Cardiac muscle cell (in vitro differentiated cells and primary cell): ENCODE data around the gene ANXA4. TPM values are rescaled to one million over a fixed set of nuclear protein-coding genes. Genes with fewer than 3 reads are reported as not detected.

Experiments used
- DNase-seq, 2 donors: peaks; one replicate each; pipeline versions ENCODE4 v3.0.0 to v3.0.0-alpha.2; 2010 to 2017; ENCODE audit warnings: low read depth in 1 of 2, low spot score in 1 of 2
- H3K27ac ChIP-seq: fragments of 200-600 bp; sonication (generic); 2 replicates; pipeline ENCODE4 v1.5.1; 2016
- H3K27me3 ChIP-seq: fragments of 200-600 bp; sonication (generic); 2 replicates; pipeline ENCODE4 v1.6.0; 2016; ENCODE audit warnings: control low read depth
- H3K36me3 ChIP-seq: fragments of 200-600 bp; sonication (generic); 2 replicates; pipeline ENCODE4 v1.5.1; 2016; ENCODE audit warnings: control low read depth
- H3K4me1 ChIP-seq: fragments of 200-600 bp; sonication (generic); 2 replicates; pipeline ENCODE4 v1.8.1; 2017; ENCODE audit warnings: low read depth, mild to moderate bottlenecking, mixed run types
- H3K4me3 ChIP-seq: fragments of 200-600 bp; sonication (generic); 2 replicates; pipeline ENCODE4 v1.5.1; 2016; ENCODE audit warnings: mild to moderate bottlenecking
- H3K9me3 ChIP-seq: fragments of 200-600 bp; sonication (generic); 2 replicates; pipeline ENCODE4 v1.5.1; 2017; ENCODE audit warnings: low read depth, mild to moderate bottlenecking, control low read depth
- polyA plus RNA-seq: library from polyadenylated mRNA; unstranded; fragments of >200 nt; fragmentation: Nextera tagmentation; extraction: Ambion mirVana; gene quantifications from 2 replicates; pipeline ENCODE4 v1.2.1, GENCODE V29; 2016
- total RNA-seq: library from RNA; depleted of rRNA; stranded (reverse); fragments of >200 nt; gene quantifications from 2 replicates; pipeline ENCODE4 v1.2.3, GENCODE V29; 2016
- TF ChIP-seq, protein P1 (sequence below): IDR thresholded peaks from 2 replicates; pipeline ENCODE4 v1.5.1; 2012; ENCODE audit warnings: low read depth, mild to moderate bottlenecking, low read length

Gene ANXA4
- total and polyA plus RNA-seq, 2 experiments from 2014 or later, result 18.0 to 27.2 TPM

DNA sequence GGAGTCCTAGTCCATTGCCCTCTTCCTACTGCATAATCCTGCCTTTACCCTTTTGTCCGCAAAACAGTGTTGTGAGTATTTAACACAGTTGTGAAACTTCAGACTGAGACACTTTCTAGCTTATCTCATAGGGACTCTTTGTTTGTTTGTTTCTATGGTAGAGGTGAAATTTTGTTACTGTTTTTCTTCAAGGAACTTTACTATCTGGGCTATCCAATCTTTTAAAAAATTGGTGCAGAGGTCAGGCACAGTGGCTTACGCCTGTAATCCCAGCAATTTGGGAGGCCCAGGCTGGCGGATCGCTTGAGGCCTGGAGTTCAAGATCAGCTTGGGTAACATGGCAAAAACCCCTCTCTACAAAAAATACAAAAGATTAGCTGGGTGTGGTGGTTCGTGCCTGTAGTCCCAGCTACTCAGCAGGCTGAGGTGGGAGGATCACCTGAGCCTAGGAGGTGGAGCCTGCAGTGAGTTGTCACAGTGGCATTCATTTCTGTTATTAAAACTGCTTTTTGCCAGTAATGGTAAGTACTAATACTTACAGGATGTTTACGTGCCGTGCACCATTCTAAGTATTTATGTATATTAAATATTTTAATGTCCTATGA, 106.4 kb downstream of the ANXA4 start:
- no peak overlapping the region for H3K4me3 ChIP-seq
- H3K36me3 ChIP-seq, result peaks cover 63% of the 10 kb centered on the region
- H3K4me1 ChIP-seq, result no peaks in the 10 kb centered on the region
- peak overlapping the region; percentile 17 for H3K27ac ChIP-seq
- TF ChIP-seq, protein P1, sequence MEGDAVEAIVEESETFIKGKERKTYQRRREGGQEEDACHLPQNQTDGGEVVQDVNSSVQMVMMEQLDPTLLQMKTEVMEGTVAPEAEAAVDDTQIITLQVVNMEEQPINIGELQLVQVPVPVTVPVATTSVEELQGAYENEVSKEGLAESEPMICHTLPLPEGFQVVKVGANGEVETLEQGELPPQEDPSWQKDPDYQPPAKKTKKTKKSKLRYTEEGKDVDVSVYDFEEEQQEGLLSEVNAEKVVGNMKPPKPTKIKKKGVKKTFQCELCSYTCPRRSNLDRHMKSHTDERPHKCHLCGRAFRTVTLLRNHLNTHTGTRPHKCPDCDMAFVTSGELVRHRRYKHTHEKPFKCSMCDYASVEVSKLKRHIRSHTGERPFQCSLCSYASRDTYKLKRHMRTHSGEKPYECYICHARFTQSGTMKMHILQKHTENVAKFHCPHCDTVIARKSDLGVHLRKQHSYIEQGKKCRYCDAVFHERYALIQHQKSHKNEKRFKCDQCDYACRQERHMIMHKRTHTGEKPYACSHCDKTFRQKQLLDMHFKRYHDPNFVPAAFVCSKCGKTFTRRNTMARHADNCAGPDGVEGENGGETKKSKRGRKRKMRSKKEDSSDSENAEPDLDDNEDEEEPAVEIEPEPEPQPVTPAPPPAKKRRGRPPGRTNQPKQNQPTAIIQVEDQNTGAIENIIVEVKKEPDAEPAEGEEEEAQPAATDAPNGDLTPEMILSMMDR, result no peak
- no peaks in the 10 kb centered on the region for H3K9me3 ChIP-seq
- H3K27me3 ChIP-seq, result no peaks in the 10 kb centered on the region
- no peak for DNase-seq

DNA sequence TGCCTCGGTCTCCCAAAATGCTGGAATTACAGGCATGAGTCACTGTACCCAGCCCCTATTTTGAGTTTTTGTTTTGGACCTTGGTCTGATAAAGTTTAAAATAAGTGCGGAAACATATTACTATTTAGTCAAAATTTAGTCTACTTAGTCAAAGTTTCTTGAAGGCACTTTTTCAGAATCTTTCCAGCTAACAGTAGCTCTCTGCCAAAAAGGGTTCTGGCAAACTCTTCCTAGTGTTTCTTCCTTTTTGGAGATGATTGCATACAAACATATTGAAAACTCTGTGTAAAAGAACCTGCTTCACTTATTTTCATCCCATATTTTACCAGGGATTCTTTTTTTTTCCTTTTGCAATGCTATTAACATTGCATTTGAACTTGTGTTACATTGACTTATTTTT, 116.3 kb downstream of the ANXA4 start:
- Histone ChIP-seq H3K4me1 (no peaks in the 10 kb centered on the region), H3K27ac (no peak overlapping the region), H3K9me3 (no peaks in the 10 kb centered on the region), H3K27me3 (no peaks in the 10 kb centered on the region), H3K4me3 (no peak overlapping the region), H3K36me3 (peaks cover 42% of the 10 kb centered on the region)
- TF ChIP-seq, protein P1, result no peak
- DNase-seq, result no peak

DNA sequence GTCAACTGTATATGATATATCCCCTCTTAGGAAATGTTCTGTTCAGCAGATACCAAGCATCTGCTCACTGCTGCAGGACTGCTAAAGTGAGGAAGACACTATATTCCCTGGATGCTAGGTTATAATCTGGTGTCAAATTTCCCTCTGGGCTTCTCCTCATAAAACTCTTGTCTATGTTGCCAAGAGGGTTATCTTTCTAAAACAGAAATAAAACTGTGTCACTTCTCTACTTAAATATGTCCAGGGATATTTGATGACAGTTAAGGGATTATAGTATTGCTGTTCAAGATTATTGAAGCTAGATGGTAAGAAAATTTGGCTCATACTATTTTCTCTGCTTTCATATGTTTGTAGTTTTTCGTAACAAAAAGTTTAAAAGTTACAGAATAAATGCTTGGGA, 121.4 kb downstream of the ANXA4 start:
- no peak for DNase-seq
- TF ChIP-seq, protein P1, result no peak
- Histone ChIP-seq H3K36me3 (peaks cover 56% of the 10 kb centered on the region), H3K4me3 (no peak overlapping the region), H3K4me1 (no peaks in the 10 kb centered on the region), H3K27me3 (no peaks in the 10 kb centered on the region), H3K27ac (no peak overlapping the region), H3K9me3 (no peaks in the 10 kb centered on the region)

Other genes with a start within 250 kb of the ANXA4 start
- 47.4 and 50.0 TPM in 2 replicates for gene AAK1, start 98.4 kb upstream of the ANXA4 start, total RNA-seq
- gene AAK1, start 98.4 kb upstream of the ANXA4 start, polyA plus RNA-seq, result 50.3 and 57.2 TPM in 2 replicates
- 20.6 and 46.5 TPM in 2 replicates for gene GMCL1, start 87.5 kb downstream of the ANXA4 start, total RNA-seq
- 13.2 and 22.8 TPM in 2 replicates for gene GMCL1, start 87.5 kb downstream of the ANXA4 start, polyA plus RNA-seq
- gene SNRNP27, start 151.8 kb downstream of the ANXA4 start, total RNA-seq, result 113 and 128 TPM in 2 replicates
- 86.7 and 96.7 TPM in 2 replicates for gene SNRNP27, start 151.8 kb downstream of the ANXA4 start, polyA plus RNA-seq
- gene MXD1, start 173.0 kb downstream of the ANXA4 start, total RNA-seq, result 2.8 and 3.6 TPM in 2 replicates
- gene MXD1, start 173.0 kb downstream of the ANXA4 start, polyA plus RNA-seq, result 6.5 and 10.0 TPM in 2 replicates
- gene ASPRV1, start 219.5 kb downstream of the ANXA4 start, total RNA-seq, result 3.8 TPM in 2 replicates
- 1.6 and 4.2 TPM in 2 replicates for gene ASPRV1, start 219.5 kb downstream of the ANXA4 start, polyA plus RNA-seq